NCI-H82 treated with DMSO at 0.1 percent for 48 hours (cell line): ENCODE data around the gene CCDC171.
"Not testable (repeated sequence)": the region's sequence is repeated elsewhere in the genome, so short reads cannot be mapped to it uniquely, and the experiment has no call there.

Experiments used
- DNase-seq: peaks from one replicate; lab custom pipeline; 2025; ENCODE audit not compliant: unreplicated experiment; lab: John Stamatoyannopoulos, UW

The CCDC171 gene

GRCh38 chr9:15746905-15747304 lies 194.1 kb downstream of the CCDC171 start:
- no peak for DNase-seq

- no peak for DNase-seq
These were observed 202.8 kb downstream of the CCDC171 start for GRCh38 chr9:15755660-15756059.

GRCh38 chr9:15761551-15761950 lies 208.7 kb downstream of the CCDC171 start:
- no peak for DNase-seq

- no peak for DNase-seq
These were observed 210.5 kb downstream of the CCDC171 start for GRCh38 chr9:15763371-15763770.

- DNase-seq = no peak
These were observed 211.3 kb downstream of the CCDC171 start for GRCh38 chr9:15764131-15764530.

GRCh38 chr9:15769547-15769946 lies 216.7 kb downstream of the CCDC171 start:
- DNase-seq = no peak

GRCh38 chr9:15778861-15779260 lies 226.0 kb downstream of the CCDC171 start:
- DNase-seq = no peak

GRCh38 chr9:15782106-15782505 lies 229.3 kb downstream of the CCDC171 start:
- no peak for DNase-seq

- no peak for DNase-seq
These were observed 232.7 kb downstream of the CCDC171 start for GRCh38 chr9:15785584-15785983.

GRCh38 chr9:15786616-15787015 lies 233.8 kb downstream of the CCDC171 start:
- DNase-seq = no peak

GRCh38 chr9:15810219-15810899 lies 257.5 kb downstream of the CCDC171 start:
- DNase-seq = not testable (repeated sequence)

GRCh38 chr9:15813076-15813475 lies 260.2 kb downstream of the CCDC171 start:
- DNase-seq = no peak

GRCh38 chr9:15824310-15824709 lies 271.5 kb downstream of the CCDC171 start:
- peak; percentile 6 for DNase-seq

GRCh38 chr9:15831384-15831783 lies 278.5 kb downstream of the CCDC171 start:
- DNase-seq = no peak

- no peak for DNase-seq
These were observed 281.7 kb downstream of the CCDC171 start for GRCh38 chr9:15834541-15834940.

- DNase-seq = peak; percentile 15
These were observed 284.3 kb downstream of the CCDC171 start for GRCh38 chr9:15837079-15837679.

- DNase-seq = no peak
These were observed 289.2 kb downstream of the CCDC171 start for GRCh38 chr9:15842051-15842450.

- DNase-seq = no peak
These were observed 290.5 kb downstream of the CCDC171 start for GRCh38 chr9:15843316-15843715.

GRCh38 chr9:15843931-15844330 lies 291.1 kb downstream of the CCDC171 start:
- no peak for DNase-seq

GRCh38 chr9:15846611-15847010 lies 293.8 kb downstream of the CCDC171 start:
- no peak for DNase-seq

GRCh38 chr9:15849871-15850270 lies 297.0 kb downstream of the CCDC171 start:
- DNase-seq = no peak

- no peak for DNase-seq
These were observed 298.9 kb downstream of the CCDC171 start for GRCh38 chr9:15851766-15852165.

GRCh38 chr9:15856591-15856990 lies 303.7 kb downstream of the CCDC171 start:
- DNase-seq = no peak
